HG03442 (cell line): ENCODE data around the gene MAT1A.

ENCODE experiments used
- ATAC-seq: cut with Tn5 transposase; IDR thresholded peaks from one replicate; pipeline ENCODE4 v1.9.1; 2021; ENCODE audit warnings: mild to moderate bottlenecking, moderate library complexity; ENCODE audit not compliant: unreplicated experiment

MAT1A gene

GRCh38 chr10:80283119-80283518, 6.3 kb downstream of the MAT1A start:
- ATAC-seq = no peak

GRCh38 chr10:80281784-80282765, 7.4 kb downstream of the MAT1A start:
- ATAC-seq = no peak

GRCh38 chr10:80281292-80281691, 8.2 kb downstream of the MAT1A start:
- ATAC-seq = peak; percentile 68

- no peak for ATAC-seq
Measured at GRCh38 chr10:80280071-80280800, 9.2 kb downstream of the MAT1A start.

- ATAC-seq = no peak
Measured at GRCh38 chr10:80279146-80279545, 10.3 kb downstream of the MAT1A start.

GRCh38 chr10:80278480-80278879, 11.0 kb downstream of the MAT1A start:
- ATAC-seq = no peak

- ATAC-seq = no peak
Measured at GRCh38 chr10:80277567-80278250, 11.7 kb downstream of the MAT1A start.

GRCh38 chr10:80277016-80277415, 12.4 kb downstream of the MAT1A start:
- ATAC-seq = no peak

GRCh38 chr10:80276335-80276734, 13.1 kb downstream of the MAT1A start:
- no peak for ATAC-seq

- ATAC-seq = no peak
Measured at GRCh38 chr10:80275756-80276155, 13.7 kb downstream of the MAT1A start.

- no peak for ATAC-seq
Measured at GRCh38 chr10:80275135-80275498, 14.3 kb downstream of the MAT1A start.

- no peak for ATAC-seq
Measured at GRCh38 chr10:80274396-80275134, 14.9 kb downstream of the MAT1A start.

- no peak for ATAC-seq
Measured at GRCh38 chr10:80273523-80274170, 15.8 kb downstream of the MAT1A start.

GRCh38 chr10:80272793-80273522, 16.5 kb downstream of the MAT1A start:
- ATAC-seq = no peak

GRCh38 chr10:80271416-80271815, 18.0 kb downstream of the MAT1A start:
- no peak for ATAC-seq

GRCh38 chr10:80270887-80271286, 18.6 kb downstream of the MAT1A start:
- ATAC-seq = no peak

GRCh38 chr10:80268938-80269588, 20.4 kb downstream of the MAT1A start:
- no peak for ATAC-seq

- ATAC-seq = no peak
Measured at GRCh38 chr10:80268266-80268665, 21.2 kb downstream of the MAT1A start.

- ATAC-seq = no peak
Measured at GRCh38 chr10:80266513-80266863, 23.0 kb downstream of the MAT1A start.
